Body of pancreas (tissue), 4 donors: ENCODE data around the gene LYSMD3. TPM values are rescaled to one million over a fixed set of nuclear protein-coding genes. Genes with fewer than 3 reads are reported as not detected.

Experiments
- ATAC-seq: fragments of 150-250 bp; one replicate; pipeline ENCODE4 v1.9.1; 2016
- DNase-seq, 4 donors: peaks; one replicate each; pipeline ENCODE4 v3.0.0-alpha.2; 2019
- H3K27ac ChIP-seq, 4 donors: fragments of 200-600 bp; sonication (generic); 1 replicate in 3 of 4; 2 replicates in 1 of 4; pipeline versions ENCODE4 v1.5.1 to v1.6.1; 2016 to 2019; ENCODE audit warnings: mild to moderate bottlenecking in 1 of 4, mixed read lengths in 1 of 4, moderate library complexity in 1 of 4
- H3K27me3 ChIP-seq, 2 donors: fragments of 200-600 bp; sonication (generic); one replicate each; pipeline ENCODE4 v1.6.0; 2016; ENCODE audit warnings: mild to moderate bottlenecking in 1 of 2
- H3K36me3 ChIP-seq, 2 donors: fragments of 200-600 bp; sonication (generic); replicated peaks in 1 of 2; 2 replicates each; pipeline ENCODE4 v1.5.1; 2016; ENCODE audit warnings: low read depth in 2 of 2; ENCODE audit not compliant: insufficient read depth in 1 of 2
- H3K4me1 ChIP-seq: fragments of 200-600 bp; sonication (generic); one replicate; pipeline ENCODE4 v1.6.0; 2016
- H3K4me3 ChIP-seq, 2 donors: fragments of 200-600 bp; sonication (generic); 1 replicate in 1 of 2; 2 replicates in 1 of 2; pipeline ENCODE4 v1.5.1; 2016 to 2019
- H3K9me3 ChIP-seq, 3 donors: fragments of 200-600 bp; sonication (generic); 1 replicate in 2 of 3; 2 replicates in 1 of 3; pipeline ENCODE4 v1.5.1; 2016
- POLR2A ChIP-seq, 3 donors: fragments of 450-650 bp; IDR thresholded peaks; one replicate each; pipeline ENCODE4 v1.6.1; 2016; ENCODE audit warnings: antibody characterized with exemption in 3 of 3, mild to moderate bottlenecking in 2 of 3
- WGBS, 2 donors: methylation state at CpG; one replicate each; pipeline ENCODE4 v1.1.5; 2017; 5-methylcytosine and 5-hydroxymethylcytosine counted together
- intact Hi-C: fragments of 100-400 bp; cut with DNase I; formaldehyde crosslinking; loops from one replicate; pipeline ENCODE4 v1.15.1; 2023
- total RNA-seq, 2 donors: library from RNA; depleted of rRNA; stranded (reverse); fragments of >200 nt; gene quantifications; one replicate each; pipeline ENCODE4 v1.1.0, GENCODE V29; 2016
- TF ChIP-seq, protein P1 (sequence below), 7 experiments: fragments of 450-650 bp in 4 of 7; fragments of 200-600 bp in 3 of 7; sonication (generic) in 3 of 7; IDR thresholded peaks; one replicate each; pipeline ENCODE4 v1.5.1; 2016 to 2019; ENCODE audit warnings: antibody characterized with exemption in 7 of 7

Gene LYSMD3
- total RNA-seq, 2 donors from 2014 or later = 8.2 to 13.0 TPM

DNA sequence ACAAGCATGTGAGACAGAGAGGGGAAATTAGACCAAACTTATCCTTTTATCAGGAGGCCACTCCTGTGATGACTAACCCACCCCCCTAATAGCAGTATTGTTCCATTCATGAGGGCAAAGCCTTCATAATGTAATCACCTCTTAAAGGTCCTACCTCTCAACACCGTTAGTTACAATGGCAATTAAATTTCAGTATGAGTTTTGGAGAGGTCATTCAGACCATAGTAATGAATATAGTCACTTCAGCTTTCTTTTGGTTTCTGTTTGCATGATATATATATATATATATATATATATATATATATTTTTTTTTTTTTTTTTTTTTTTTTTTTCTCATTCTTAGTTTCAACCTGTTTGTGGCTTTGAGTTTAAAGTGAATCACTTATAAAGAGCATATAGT, 39.7 kb upstream of the LYSMD3 start:
- Histone ChIP-seq H3K27ac (no peak overlapping the region), H3K4me1 (peaks cover 4% of the 10 kb centered on the region), H3K4me3 (no peak overlapping the region), H3K9me3 (no peaks in the 10 kb centered on the region), H3K36me3 (no peaks in the 10 kb centered on the region), H3K27me3 (no peaks in the 10 kb centered on the region)
- WGBS, 2 donors = 96 to 100% methylated on average over 1 of the region's 1 CpG
- ATAC-seq (no peak), DNase-seq (no peak)
- no peak for TF ChIP-seq POLR2A (IDR thresholded peaks at IDR 0.05)
- TF ChIP-seq, protein P1, sequence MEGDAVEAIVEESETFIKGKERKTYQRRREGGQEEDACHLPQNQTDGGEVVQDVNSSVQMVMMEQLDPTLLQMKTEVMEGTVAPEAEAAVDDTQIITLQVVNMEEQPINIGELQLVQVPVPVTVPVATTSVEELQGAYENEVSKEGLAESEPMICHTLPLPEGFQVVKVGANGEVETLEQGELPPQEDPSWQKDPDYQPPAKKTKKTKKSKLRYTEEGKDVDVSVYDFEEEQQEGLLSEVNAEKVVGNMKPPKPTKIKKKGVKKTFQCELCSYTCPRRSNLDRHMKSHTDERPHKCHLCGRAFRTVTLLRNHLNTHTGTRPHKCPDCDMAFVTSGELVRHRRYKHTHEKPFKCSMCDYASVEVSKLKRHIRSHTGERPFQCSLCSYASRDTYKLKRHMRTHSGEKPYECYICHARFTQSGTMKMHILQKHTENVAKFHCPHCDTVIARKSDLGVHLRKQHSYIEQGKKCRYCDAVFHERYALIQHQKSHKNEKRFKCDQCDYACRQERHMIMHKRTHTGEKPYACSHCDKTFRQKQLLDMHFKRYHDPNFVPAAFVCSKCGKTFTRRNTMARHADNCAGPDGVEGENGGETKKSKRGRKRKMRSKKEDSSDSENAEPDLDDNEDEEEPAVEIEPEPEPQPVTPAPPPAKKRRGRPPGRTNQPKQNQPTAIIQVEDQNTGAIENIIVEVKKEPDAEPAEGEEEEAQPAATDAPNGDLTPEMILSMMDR (IDR thresholded peaks at IDR 0.05) = no peak
- intact Hi-C loops = no loop called here

DNA sequence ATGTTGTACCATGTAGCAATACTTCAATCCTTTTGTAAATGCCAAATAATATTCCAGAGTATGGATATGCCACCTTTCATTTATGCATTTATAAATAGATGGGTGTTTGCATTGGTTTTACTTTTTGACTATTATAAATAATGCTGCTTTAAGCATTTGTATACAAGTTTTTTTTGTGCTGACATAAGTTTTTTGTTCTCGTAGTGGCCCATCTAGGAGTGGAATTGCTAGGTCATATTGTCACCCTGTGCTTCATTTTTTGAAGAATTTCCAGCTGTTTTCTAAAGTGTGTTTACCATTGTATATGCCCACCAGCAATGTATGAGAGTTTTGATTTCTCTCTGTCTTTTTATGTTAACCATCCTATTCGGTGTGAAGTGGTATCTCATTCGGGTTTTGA, 36.1 kb upstream of the LYSMD3 start:
- TF ChIP-seq, protein P1 (IDR thresholded peaks at IDR 0.05) = no peak
- TF ChIP-seq POLR2A (IDR thresholded peaks at IDR 0.05) = no peak
- H3K27ac ChIP-seq = no peak overlapping the region
- intact Hi-C loops = no loop called here
- H3K27me3 ChIP-seq = no peaks in the 10 kb centered on the region
- H3K4me1 ChIP-seq = no peaks in the 10 kb centered on the region
- H3K4me3 ChIP-seq = no peak overlapping the region
- ATAC-seq (no peak), DNase-seq (no peak)
- no peaks in the 10 kb centered on the region for H3K36me3 ChIP-seq
- WGBS, 2 donors = 87 to 91% methylated on average over 3 of the region's 3 CpGs
- no peaks in the 10 kb centered on the region for H3K9me3 ChIP-seq

DNA sequence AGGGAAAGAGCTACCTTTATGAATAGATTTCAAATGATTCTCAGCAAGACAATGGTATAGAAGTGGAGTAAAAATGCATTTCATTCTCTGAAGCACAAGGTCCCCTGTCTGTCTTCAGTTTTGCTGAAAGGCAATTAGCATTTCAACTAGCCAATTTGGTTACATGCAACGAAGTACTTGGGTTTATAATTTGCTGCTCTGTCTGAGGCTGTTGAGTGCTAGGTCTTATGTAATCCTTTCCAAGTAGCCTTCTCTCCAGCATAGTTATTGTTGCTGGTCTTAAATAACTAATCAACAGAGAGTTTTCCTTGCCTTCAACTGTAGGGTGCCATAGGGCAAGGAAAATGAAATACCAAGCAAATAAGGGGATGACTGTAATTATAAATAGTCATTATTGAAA, 33.7 kb upstream of the LYSMD3 start:
- Histone ChIP-seq H3K4me3 (no peak overlapping the region), H3K9me3 (no peaks in the 10 kb centered on the region), H3K4me1 (peaks cover 9% of the 10 kb centered on the region), H3K27me3 (no peaks in the 10 kb centered on the region), H3K27ac (no peak overlapping the region), H3K36me3 (no peaks in the 10 kb centered on the region)
- TF ChIP-seq POLR2A (IDR thresholded peaks at IDR 0.05) = no peak
- TF ChIP-seq, protein P1 (IDR thresholded peaks at IDR 0.05) = no peak
- intact Hi-C loops = no loop called here
- WGBS, 2 donors = 60 to 62% methylated on average over 1 of the region's 1 CpG
- no peak for ATAC-seq
- no peak for DNase-seq

DNA sequence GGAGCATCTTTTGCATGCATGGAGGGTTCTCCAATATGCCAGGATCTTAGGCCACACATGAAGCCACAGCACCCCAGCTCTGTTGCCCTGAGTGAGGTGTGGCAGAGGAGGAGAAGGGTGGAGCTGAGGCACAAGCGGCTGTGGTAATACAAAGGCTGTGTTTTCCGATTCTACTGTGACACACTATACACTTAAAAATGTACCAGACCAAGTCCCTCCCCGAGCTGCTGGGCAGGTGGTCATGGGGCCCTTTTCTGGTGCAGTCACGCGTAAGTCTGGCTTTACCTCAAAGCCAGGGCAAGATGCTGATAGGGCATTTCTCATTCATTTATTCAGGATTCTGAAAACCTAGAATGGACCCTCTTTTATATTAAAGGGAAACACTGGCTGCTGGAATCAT, 33.0 kb upstream of the LYSMD3 start:
- WGBS, 2 donors = 73 to 80% methylated on average over 5 of the region's 5 CpGs
- peaks cover 16% of the 10 kb centered on the region for H3K4me1 ChIP-seq
- no peak for TF ChIP-seq POLR2A (IDR thresholded peaks at IDR 0.05)
- TF ChIP-seq, protein P1 (IDR thresholded peaks at IDR 0.05) = no peak
- intact Hi-C loops = no loop called here
- no peak overlapping the region for H3K4me3 ChIP-seq
- H3K9me3 ChIP-seq = no peaks in the 10 kb centered on the region
- no peak for ATAC-seq
- no peaks in the 10 kb centered on the region for H3K36me3 ChIP-seq
- no peak for DNase-seq
- H3K27ac ChIP-seq = no peak overlapping the region
- H3K27me3 ChIP-seq = no peaks in the 10 kb centered on the region

- no peak for ATAC-seq
- 24% methylated on average over 1 of the region's 1 CpG for WGBS, 2 donors
- H3K9me3 ChIP-seq = no peaks in the 10 kb centered on the region
- intact Hi-C loops = no loop called here
- TF ChIP-seq, protein P1 (IDR thresholded peaks at IDR 0.05) = no peak
- TF ChIP-seq POLR2A (IDR thresholded peaks at IDR 0.05) = no peak
- no peak for DNase-seq
- H3K36me3 ChIP-seq = no peaks in the 10 kb centered on the region
- H3K4me3 ChIP-seq = no peak overlapping the region
- H3K4me1 ChIP-seq = peaks cover 16% of the 10 kb centered on the region
- H3K27me3 ChIP-seq = no peaks in the 10 kb centered on the region
- H3K27ac ChIP-seq = no peak overlapping the region
Observed at GRCh38 chr5:90561766-90562165, 32.4 kb upstream of the LYSMD3 start.
